Pulmonary artery endothelial cell (primary cell): ENCODE data around the gene TMEM225. TPM values are rescaled to one million over a fixed set of nuclear protein-coding genes. Genes with fewer than 3 reads are reported as not detected.

Experiments
- total RNA-seq: library from RNA; depleted of rRNA; stranded (reverse); fragments of >200 nt; gene quantifications from 2 replicates; pipeline ENCODE4 v1.2.3, GENCODE V29; 2014

The TMEM225 gene
- total RNA-seq, 1 donor from 2014 or later = not detected

Other genes starting within 250 kb of the TMEM225 start
- 0.13 and 0.39 TPM in 2 replicates for gene SCN3B, start 231.0 kb downstream of the TMEM225 start, total RNA-seq
- 8.5 and 11.3 TPM in 2 replicates for gene ZNF202, start 144.0 kb downstream of the TMEM225 start, total RNA-seq
- gene OR6X1, start 131.2 kb downstream of the TMEM225 start, total RNA-seq = not detected in 2 replicates
- not detected in 2 replicates for gene OR6M1, start 79.3 kb downstream of the TMEM225 start, total RNA-seq
- 0.04 TPM in 1 of 2 replicates, not detected in the other for gene OR8D4, start 16.5 kb upstream of the TMEM225 start, total RNA-seq
- not detected in 2 replicates for gene OR4D5, start 53.9 kb upstream of the TMEM225 start, total RNA-seq
- not detected in 2 replicates for gene OR6T1, start 58.2 kb upstream of the TMEM225 start, total RNA-seq
- gene OR10S1, start 92.1 kb upstream of the TMEM225 start, total RNA-seq = not detected in 2 replicates
- gene OR10G6, start 109.5 kb upstream of the TMEM225 start, total RNA-seq = not detected in 2 replicates
- gene OR10G4, start 127.3 kb upstream of the TMEM225 start, total RNA-seq = 0.11 TPM in 1 of 2 replicates, not detected in the other
- not detected in 2 replicates for gene OR10G9, start 137.3 kb upstream of the TMEM225 start, total RNA-seq
- not detected in 2 replicates for gene OR10G8, start 141.1 kb upstream of the TMEM225 start, total RNA-seq
- not detected in 2 replicates for gene OR10G7, start 155.7 kb upstream of the TMEM225 start, total RNA-seq
- gene VWA5A, start 229.8 kb upstream of the TMEM225 start, total RNA-seq = 11.5 and 14.7 TPM in 2 replicates